NB4 (cell line): Measurements from ENCODE around the gene SLC39A11.

Experiments used
- DNase-seq: peaks from one replicate; pipeline ENCODE4 v3.0.0; 2010; ENCODE audit warnings: low read depth
- H3K4me3 ChIP-seq: one replicate; pipeline ENCODE4 v1.5.1; 2011; ENCODE audit warnings: mild to moderate bottlenecking, low read depth, low read length, moderate library complexity
- CTCF ChIP-seq: IDR thresholded peaks from one replicate; pipeline ENCODE4 v1.5.1; 2012; ENCODE audit warnings: low read depth, low read length
- MAX ChIP-seq: IDR thresholded peaks from 2 replicates; pipeline ENCODE4 v1.6.1; 2011; ENCODE audit warnings: low read depth, low read length
- MYC ChIP-seq: IDR thresholded peaks from 2 replicates; pipeline ENCODE4 v1.6.1; 2011; ENCODE audit warnings: low read depth, low read length
- POLR2A ChIP-seq: IDR thresholded peaks from 2 replicates; pipeline ENCODE4 v1.6.1; 2011; ENCODE audit warnings: mild to moderate bottlenecking; ENCODE audit not compliant: insufficient read length; ENCODE audit errors: extremely low read depth

SLC39A11 gene

GRCh38 chr17:72928454-72929136 lies 163.9 kb downstream of the SLC39A11 start:
- no peak overlapping the region for H3K4me3 ChIP-seq
- no peak for DNase-seq
- TF ChIP-seq MAX (no peak), CTCF (no peak), POLR2A (no peak), MYC (no peak)

- H3K4me3 ChIP-seq = no peak overlapping the region
- TF ChIP-seq MAX = no peak
- no peak for TF ChIP-seq POLR2A
- TF ChIP-seq MYC = no peak
- TF ChIP-seq CTCF = no peak
- DNase-seq = no peak
These were observed 164.7 kb downstream of the SLC39A11 start for GRCh38 chr17:72927760-72928159.

GRCh38 chr17:72927146-72927545 lies 165.3 kb downstream of the SLC39A11 start:
- DNase-seq = no peak
- H3K4me3 ChIP-seq = no peak overlapping the region
- TF ChIP-seq MAX = no peak
- TF ChIP-seq MYC = no peak
- no peak for TF ChIP-seq CTCF
- TF ChIP-seq POLR2A = no peak

GRCh38 chr17:72926171-72926570 lies 166.3 kb downstream of the SLC39A11 start:
- H3K4me3 ChIP-seq = no peak overlapping the region
- DNase-seq = no peak
- TF ChIP-seq POLR2A = no peak
- TF ChIP-seq MYC = no peak
- TF ChIP-seq MAX = no peak
- no peak for TF ChIP-seq CTCF

- H3K4me3 ChIP-seq = no peak overlapping the region
- TF ChIP-seq POLR2A = no peak
- TF ChIP-seq MAX = no peak
- TF ChIP-seq CTCF = no peak
- TF ChIP-seq MYC = no peak
- no peak for DNase-seq
These were observed 168.3 kb downstream of the SLC39A11 start for GRCh38 chr17:72924196-72924595.

- no peak overlapping the region for H3K4me3 ChIP-seq
- TF ChIP-seq CTCF (no peak), POLR2A (no peak), MAX (no peak), MYC (no peak)
- no peak for DNase-seq
These were observed 170.3 kb downstream of the SLC39A11 start for GRCh38 chr17:72922219-72922618.
